ENCODE results near the gene MERTK. TPM values are rescaled to one million over a fixed set of nuclear protein-coding genes. Genes with fewer than 3 reads are reported as not detected.

Gene MERTK
- total RNA-seq, 1 donor from 2014 or later = 1.5 TPM

- peaks cover 5% of the 10 kb centered on the region for H3K27me3 Mint-ChIP-seq (ENCODE audit: unreplicated experiment)
- no peak overlapping the region for H3K27ac Mint-ChIP-seq (ENCODE audit: unreplicated experiment)
- no peak for TF ChIP-seq CTCF (IDR thresholded peaks at IDR 0.05)
- H3K4me3 Mint-ChIP-seq (ENCODE audit: unreplicated experiment) = no peak overlapping the region
- H3K36me3 Mint-ChIP-seq (ENCODE audit: unreplicated experiment) = no peaks in the 10 kb centered on the region
- no peak for DNase-seq (ENCODE audit: extremely low spot score, unreplicated experiment)
- no peaks in the 10 kb centered on the region for H3K9me3 Mint-ChIP-seq (ENCODE audit: unreplicated experiment)
- peaks cover 15% of the 10 kb centered on the region for H3K4me1 Mint-ChIP-seq (ENCODE audit: unreplicated experiment)
These were observed 87.9 kb downstream of the MERTK start for GRCh38 chr2:111986116-111986900.

GRCh38 chr2:111990375-111990774, 92.0 kb downstream of the MERTK start:
- H3K9me3 Mint-ChIP-seq (ENCODE audit: unreplicated experiment) = no peaks in the 10 kb centered on the region
- no peak overlapping the region for H3K27ac Mint-ChIP-seq (ENCODE audit: unreplicated experiment)
- DNase-seq (ENCODE audit: extremely low spot score, unreplicated experiment) = no peak
- H3K4me3 Mint-ChIP-seq (ENCODE audit: unreplicated experiment) = no peak overlapping the region
- peaks cover 12% of the 10 kb centered on the region for H3K4me1 Mint-ChIP-seq (ENCODE audit: unreplicated experiment)
- no peaks in the 10 kb centered on the region for H3K27me3 Mint-ChIP-seq (ENCODE audit: unreplicated experiment)
- no peak for TF ChIP-seq CTCF (IDR thresholded peaks at IDR 0.05)
- no peaks in the 10 kb centered on the region for H3K36me3 Mint-ChIP-seq (ENCODE audit: unreplicated experiment)

- Mint-ChIP-seq H3K4me3 (ENCODE audit: unreplicated experiment) (no peak overlapping the region), H3K9me3 (ENCODE audit: unreplicated experiment) (no peaks in the 10 kb centered on the region), H3K4me1 (ENCODE audit: unreplicated experiment) (peaks cover 7% of the 10 kb centered on the region), H3K27ac (ENCODE audit: unreplicated experiment) (no peak overlapping the region), H3K27me3 (ENCODE audit: unreplicated experiment) (no peaks in the 10 kb centered on the region), H3K36me3 (ENCODE audit: unreplicated experiment) (no peaks in the 10 kb centered on the region)
- no peak for TF ChIP-seq CTCF (IDR thresholded peaks at IDR 0.05)
- DNase-seq (ENCODE audit: extremely low spot score, unreplicated experiment) = no peak
These were observed 92.4 kb downstream of the MERTK start for GRCh38 chr2:111990856-111991255.

- H3K4me3 Mint-ChIP-seq (ENCODE audit: unreplicated experiment) = no peak overlapping the region
- H3K27me3 Mint-ChIP-seq (ENCODE audit: unreplicated experiment) = no peaks in the 10 kb centered on the region
- no peaks in the 10 kb centered on the region for H3K9me3 Mint-ChIP-seq (ENCODE audit: unreplicated experiment)
- no peaks in the 10 kb centered on the region for H3K36me3 Mint-ChIP-seq (ENCODE audit: unreplicated experiment)
- DNase-seq (ENCODE audit: extremely low spot score, unreplicated experiment) = no peak
- no peak overlapping the region for H3K27ac Mint-ChIP-seq (ENCODE audit: unreplicated experiment)
- no peak for TF ChIP-seq CTCF (IDR thresholded peaks at IDR 0.05)
- no peaks in the 10 kb centered on the region for H3K4me1 Mint-ChIP-seq (ENCODE audit: unreplicated experiment)
These were observed 95.6 kb downstream of the MERTK start for GRCh38 chr2:111994042-111994441.

- Mint-ChIP-seq H3K27me3 (ENCODE audit: unreplicated experiment) (no peaks in the 10 kb centered on the region), H3K9me3 (ENCODE audit: unreplicated experiment) (no peaks in the 10 kb centered on the region), H3K27ac (ENCODE audit: unreplicated experiment) (no peak overlapping the region), H3K4me1 (ENCODE audit: unreplicated experiment) (no peaks in the 10 kb centered on the region), H3K36me3 (ENCODE audit: unreplicated experiment) (no peaks in the 10 kb centered on the region), H3K4me3 (ENCODE audit: unreplicated experiment) (no peak overlapping the region)
- DNase-seq (ENCODE audit: extremely low spot score, unreplicated experiment) = no peak
- TF ChIP-seq CTCF (IDR thresholded peaks at IDR 0.05) = no peak
These were observed 96.7 kb downstream of the MERTK start for GRCh38 chr2:111995148-111995547.

Measured in osteocyte (in vitro differentiated cells).